NCI-H524 (cell line): Measurements from ENCODE around the gene DRC7.

ENCODE experiments used
- DNase-seq, 2 experiments: peaks; one replicate each; lab custom pipeline; 2025; lab: John Stamatoyannopoulos, UW

DRC7 gene

DNA sequence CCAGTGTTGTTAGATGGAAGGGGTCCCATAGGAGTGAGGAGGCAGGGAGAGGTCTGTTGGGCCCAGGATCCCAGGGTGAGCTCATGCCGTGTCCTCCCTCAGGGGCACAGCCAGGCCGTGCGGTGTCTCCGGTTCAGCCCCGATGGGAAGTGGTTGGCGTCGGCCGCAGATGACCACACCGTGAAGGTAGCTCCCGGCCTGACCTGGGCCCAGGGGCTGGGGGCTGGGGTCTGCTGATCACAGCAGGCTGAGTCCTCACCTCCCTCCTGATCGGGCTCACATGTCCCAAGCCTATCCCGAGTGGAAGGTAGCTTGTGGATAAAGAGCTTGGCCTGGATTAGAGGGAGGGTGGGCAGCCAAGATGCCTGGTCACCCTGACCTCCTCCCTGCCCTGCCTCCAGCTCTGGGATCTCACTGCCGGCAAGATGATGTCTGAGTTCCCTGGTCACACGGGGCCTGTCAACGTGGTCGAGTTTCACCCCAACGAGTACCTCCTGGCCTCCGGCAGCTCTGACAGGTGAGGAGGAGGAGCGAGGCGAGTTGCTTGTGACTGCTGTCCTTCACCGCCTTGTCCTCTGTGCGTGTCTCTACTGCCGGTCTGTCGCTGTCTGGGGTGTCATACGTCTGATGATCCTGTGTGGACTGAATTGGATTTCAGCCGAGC, 57.1 kb downstream of the DRC7 start:
- no peak for DNase-seq

GRCh38 chr16:57752203-57752580, 57.6 kb downstream of the DRC7 start:
- DNase-seq, result no peak

DNA sequence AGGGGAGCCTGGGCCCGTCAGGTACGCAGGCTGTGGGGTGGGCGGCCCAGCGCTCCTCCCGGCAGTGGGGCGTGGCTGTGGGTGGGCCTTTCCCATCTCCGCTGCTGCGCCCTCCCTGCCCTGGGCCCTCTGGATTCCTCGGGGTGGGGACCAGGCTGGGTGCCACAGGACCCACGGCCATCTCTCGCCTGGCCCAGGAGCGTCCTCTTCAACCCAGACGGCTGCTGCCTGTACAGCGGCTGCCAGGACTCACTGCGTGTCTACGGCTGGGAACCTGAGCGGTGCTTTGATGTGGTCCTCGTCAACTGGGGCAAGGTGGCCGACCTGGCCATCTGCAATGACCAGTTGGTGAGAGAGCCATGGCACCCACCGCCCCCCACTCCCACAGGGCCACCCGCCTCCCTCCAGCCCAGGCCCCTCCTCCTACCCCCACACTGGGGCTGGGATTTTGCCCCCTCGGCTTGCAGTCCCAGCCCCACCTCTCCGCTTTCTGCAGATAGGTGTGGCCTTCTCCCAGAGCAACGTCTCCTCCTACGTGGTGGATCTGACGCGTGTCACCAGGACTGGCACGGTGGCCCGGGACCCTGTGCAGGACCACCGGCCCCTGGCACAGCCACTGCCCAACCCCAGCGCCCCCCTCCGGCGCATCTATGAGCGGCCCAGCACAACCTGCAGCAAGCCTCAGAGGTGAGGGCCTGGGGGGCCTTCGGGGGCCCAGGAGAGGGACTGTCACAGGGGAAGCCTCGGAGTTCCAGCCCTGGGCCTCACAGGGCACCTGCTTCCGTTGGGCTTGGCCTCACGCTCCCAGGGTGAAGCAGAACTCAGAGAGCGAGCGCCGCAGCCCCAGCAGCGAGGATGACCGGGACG, 58.2 kb downstream of the DRC7 start:
- no peak for DNase-seq

DNA sequence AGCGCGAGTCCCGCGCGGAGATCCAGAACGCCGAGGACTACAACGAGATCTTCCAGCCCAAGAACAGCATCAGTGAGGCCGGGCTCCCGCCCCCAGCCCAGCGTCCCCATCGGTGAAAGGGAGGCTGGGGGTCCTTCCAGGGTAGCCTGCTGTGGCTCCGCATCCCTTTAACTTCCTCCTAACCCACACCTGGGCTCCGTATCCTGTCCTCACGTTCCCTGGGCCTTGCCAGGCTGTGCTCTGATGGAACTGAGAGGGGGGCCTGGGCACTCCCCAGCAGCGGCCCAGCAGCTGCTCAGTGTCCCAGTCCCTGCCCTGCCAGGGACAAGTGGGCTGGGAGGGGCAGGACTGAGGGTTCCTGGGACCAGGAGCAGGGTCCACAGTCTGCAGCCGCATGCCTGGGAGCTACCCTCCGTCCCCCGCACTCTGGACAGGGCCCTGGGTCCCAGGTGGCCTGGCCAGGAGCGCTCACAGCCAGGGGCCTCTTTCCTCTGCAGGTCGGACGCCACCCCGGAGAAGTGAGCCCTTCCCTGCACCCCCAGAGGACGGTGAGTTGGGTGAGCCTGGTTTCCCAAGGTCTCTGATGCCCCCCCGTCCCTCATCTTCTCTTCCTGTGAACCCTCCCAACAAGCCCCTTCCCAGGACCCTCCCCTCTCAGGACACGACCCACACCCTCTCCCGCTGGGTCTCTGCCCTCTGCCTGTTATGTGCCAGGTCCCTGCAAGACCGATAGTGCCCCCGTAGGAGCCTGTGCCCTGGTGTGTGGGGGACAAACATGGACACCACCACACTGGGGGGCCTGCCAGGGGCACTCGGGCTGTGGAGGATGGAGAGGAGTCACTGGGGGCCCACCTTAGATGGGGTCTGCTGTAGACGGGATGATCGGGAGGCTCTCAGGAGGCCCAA, 59.1 kb downstream of the DRC7 start:
- DNase-seq, result no peak

GRCh38 chr16:57754354-57755060, 59.9 kb downstream of the DRC7 start:
- no peak for DNase-seq

DNA sequence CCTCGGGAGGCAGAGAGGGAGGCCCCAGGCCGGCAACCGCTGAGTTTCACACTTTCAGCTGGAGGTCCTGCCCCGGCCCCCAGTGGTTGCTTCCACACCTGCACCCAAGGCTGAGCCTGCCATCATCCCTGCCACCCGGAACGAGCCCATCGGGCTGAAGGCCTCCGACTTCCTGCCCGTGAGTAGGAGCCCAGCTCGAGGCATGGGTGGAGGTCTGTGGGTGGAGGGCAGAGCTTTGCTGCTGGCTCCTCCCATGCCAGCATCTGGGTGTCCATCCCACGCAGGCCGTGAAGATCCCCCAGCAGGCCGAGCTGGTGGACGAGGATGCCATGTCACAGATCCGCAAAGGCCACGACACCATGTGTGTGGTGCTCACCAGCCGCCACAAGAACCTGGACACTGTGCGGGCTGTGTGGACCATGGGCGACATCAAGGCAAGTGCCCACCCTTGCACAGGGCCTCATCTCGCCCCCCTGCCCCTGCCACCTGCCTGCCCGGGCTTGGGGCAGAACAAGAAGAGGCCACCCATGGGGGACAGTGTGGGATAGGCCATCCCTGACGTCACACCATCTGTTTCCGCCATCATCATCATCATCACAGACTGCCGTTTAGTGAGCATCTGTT, 60.6 kb downstream of the DRC7 start:
- no peak for DNase-seq

DNA sequence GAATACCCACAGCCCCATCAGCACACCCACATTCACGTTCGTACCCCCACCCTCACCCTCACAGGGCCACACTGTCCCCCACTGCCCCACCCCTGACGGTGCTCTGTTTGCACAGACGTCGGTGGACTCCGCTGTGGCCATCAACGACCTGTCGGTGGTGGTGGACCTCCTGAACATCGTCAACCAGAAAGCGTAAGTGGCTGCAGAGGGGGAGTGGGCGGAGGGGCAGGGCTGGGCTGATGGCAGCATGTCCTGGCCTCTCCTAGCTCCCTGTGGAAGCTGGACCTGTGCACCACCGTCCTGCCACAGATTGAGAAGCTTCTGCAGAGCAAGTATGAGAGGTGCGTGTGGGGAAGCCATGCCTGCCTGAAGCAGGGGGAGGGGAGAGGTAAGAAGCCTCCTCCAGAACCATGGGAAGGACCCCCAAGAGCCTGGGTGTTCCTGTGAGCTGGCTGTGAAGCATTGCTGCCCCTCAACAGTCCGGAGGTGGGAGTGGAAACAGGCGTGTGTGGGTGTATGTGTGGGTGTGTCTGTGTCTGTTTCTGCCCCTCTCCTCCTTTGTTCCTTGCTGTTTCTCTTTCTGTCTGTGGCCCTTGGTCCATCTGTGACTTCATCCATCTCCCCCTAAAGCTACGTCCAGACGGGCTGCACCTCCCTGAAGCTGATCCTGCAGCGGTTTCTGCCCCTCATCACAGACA, 61.3 kb downstream of the DRC7 start:
- DNase-seq, result no peak

DNA sequence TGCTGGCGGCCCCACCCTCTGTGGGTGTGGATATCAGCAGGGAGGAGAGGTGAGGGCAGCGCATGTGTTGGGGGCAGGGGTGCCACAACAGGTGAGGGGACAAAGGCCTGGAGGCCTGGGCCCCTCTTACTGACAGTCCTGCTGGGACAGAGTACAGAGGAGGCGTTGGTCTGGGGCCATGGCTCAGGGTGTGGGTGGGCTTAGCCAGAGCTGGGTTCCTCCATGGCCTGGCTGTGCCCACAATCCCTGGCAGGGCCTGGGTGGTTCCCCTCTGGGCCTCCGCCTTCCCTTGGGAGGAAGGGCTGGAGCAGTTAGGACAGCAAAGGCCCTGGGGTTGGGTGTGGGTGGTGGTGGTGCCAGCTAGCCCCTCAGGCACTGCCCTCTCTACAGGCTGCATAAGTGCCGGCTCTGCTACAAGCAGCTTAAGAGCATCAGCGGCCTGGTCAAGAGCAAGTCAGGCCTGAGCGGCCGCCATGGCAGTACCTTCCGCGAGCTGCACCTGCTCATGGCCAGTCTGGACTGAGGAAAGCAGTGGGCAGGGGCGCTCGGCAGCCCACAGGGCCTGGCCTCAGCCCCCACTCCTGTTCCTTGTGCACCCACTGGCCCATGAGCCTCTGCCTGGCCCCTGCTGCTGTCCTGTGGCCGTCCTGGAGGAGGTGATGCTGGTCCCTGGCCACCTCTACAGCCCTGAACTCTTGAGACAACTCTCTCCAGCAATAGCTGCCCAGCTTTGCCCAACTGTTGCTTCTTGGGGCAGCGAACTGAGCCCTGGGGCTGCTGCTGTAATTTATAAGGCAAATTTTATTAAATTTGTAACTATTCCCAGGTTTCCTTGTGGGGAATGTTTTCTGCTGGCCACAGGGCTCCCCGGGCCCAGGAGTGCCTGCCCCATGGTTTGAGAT, 62.1 kb downstream of the DRC7 start:
- no peak for DNase-seq

DNA sequence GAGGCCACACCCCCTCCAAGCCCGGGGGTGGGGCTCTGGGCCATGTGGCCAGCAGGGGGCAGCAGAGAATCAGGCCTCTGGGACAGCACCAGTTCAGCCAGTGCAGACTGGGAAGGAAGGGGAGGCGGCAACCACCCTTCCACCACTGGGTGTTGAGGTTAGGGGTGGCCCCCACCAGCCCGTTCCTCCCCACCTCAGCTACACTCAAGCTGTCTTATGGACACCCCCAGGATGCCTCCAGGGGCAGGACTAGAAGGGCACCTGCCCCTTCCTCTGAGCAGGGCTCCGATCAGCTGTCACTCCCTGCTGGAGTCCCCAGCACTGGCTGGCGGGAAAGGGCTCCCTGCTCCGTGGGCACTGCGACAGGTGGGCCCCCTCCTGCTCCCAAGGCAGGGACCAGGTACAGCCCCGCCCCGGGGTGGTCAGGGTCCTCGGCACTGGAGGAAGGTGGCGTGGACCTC, 62.8 kb downstream of the DRC7 start:
- peak in 1 of 2 experiments; percentile 64 for DNase-seq

DNA sequence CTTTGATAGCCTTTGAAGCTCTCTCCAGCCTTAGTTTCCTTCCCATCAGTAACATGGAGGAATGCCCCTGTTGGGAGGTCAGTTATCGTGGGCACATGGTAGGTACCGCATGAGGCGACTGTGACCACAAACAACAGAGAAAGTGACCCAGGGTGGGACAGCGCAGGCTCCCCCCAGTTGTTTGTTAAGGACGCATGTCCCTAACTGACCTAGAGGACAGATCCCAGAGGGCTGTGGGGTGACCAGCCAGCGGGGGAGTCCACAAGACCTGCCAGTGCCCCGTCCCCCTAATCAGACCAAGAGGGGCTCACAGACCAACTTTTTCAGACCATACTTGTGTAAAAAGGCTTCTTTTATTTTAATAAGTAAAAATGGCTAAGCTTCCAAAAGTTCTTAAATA, 63.3 kb downstream of the DRC7 start:
- DNase-seq, result no peak

DNA sequence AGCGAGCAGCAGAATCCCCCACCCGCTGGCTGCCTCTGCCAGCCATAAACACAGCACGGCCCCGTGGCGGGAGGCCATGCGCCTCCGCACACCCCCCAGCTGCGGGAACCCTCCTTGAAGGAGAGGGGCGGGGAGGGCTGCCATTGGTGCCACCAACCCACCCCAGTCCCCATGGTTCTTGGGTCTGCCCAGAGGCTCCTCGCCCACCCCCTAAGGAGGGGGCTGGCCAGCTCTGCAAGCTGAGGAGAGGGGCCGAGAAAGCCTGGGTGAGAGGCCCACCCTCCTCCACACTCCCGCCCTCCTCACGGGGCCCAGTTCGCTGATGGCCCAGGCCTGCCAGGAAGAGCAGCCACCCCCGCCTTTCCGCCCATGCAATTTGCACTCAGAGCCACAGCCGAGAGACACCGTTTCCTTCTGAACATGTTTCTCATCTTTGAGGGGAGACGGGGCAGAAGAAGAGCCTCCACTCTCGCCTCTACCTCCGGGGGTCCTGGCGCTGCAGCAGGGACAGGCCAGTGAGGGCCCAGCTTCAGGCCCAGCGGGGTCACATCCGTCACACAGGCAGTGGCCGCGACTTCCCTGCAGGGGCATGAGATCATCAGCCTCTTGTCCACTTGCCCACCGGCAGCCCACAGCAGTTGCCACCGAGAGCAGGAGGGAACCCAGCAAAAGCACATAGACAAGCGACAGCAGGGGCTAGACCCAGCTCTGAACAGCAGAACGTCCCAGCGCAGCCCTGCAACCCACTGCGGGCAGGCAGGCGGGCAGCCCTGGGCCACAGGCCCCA, 63.9 kb downstream of the DRC7 start:
- DNase-seq, result no peak

GRCh38 chr16:57759131-57759530, 64.5 kb downstream of the DRC7 start:
- DNase-seq, result no peak

- no peak for DNase-seq
Measured at GRCh38 chr16:57759541-57760356, 65.1 kb downstream of the DRC7 start.

DNA sequence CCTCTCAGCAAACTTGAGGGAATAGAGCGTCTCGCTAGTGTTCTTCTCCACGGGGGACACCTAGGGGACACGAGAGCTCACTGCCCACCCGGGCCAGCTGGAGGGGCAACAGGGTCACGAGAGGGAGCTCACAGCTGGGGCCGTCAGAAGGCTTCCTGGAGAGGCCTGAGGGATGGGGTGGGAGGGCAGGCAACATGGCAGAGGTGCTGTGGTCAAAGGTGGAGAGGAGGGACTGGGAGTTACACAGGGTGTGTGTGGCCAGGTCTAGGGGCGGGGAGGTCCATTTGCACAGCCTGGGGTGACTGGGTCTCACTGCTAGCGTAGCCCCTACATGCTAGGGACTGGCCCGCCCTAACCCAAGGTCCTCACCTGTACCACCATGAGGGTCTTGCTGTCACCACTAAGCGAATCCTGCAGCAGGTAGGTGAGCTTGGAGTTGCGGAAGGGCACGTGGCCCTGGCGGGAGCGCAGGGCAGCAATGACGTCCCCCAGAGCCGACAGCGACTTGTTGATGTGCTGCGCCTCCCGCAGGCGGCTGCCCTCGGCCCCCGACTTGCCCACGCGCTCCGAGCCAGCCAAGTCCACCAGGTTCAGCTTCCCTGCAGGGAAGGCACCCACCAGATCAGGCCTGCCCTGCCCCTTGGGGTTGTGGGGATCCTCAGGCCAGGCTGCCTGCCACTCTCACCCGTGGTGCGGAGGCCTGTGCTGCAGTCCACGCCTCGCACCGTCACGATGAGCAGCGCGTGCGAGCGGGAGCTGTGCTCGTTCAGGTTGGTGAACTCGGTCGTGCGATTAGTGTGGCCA, 66.0 kb downstream of the DRC7 start:
- no peak for DNase-seq

GRCh38 chr16:57761301-57761700, 66.7 kb downstream of the DRC7 start:
- peak in 1 of 2 experiments; percentile 26 for DNase-seq

DNA sequence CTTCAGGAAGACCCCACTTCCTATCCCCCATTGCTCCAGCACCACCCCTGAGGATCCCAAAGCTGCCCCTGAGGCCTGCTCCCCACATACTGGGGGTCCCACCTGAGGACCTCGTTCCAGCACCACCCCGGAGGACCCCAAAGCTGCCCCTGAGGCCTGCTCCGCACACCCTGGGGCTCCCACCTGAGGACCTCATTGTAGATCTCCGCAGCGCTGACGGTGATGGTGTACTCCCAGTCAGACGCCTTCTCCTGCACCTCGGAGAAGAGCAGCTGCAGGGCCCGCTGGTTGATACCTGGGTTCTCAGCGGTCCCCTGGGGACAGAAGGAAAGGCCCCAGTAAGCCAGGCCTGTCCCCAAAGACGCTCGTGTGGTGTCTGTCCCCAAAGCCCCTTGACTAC, 67.4 kb downstream of the DRC7 start:
- DNase-seq, result no peak
